Panc1 (cell line): ENCODE results near the gene RNASE9.

Experiments used
- CTCF ChIP-seq: fragments of 450-650 bp; IDR thresholded peaks from 2 replicates; pipeline ENCODE4 v1.5.1; 2017; ENCODE audit warnings: mild to moderate bottlenecking
- POLR2AphosphoS5 ChIP-seq: IDR thresholded peaks from 2 replicates; pipeline ENCODE4 v1.6.1; 2012; ENCODE audit warnings: mild to moderate bottlenecking, low read depth, low read length, moderate library complexity
- REST ChIP-seq, 2 experiments: IDR thresholded peaks; 2 replicates each; pipeline ENCODE4 v1.6.1; 2011 to 2012; ENCODE audit warnings: low read depth in 2 of 2, control low read depth in 1 of 2, low read length in 1 of 2, mild to moderate bottlenecking in 1 of 2, moderate library complexity in 1 of 2; ENCODE audit not compliant: insufficient read depth in 1 of 2
- SIN3A ChIP-seq: IDR thresholded peaks from 2 replicates; pipeline ENCODE4 v1.6.1; 2012; ENCODE audit warnings: low read depth, mild to moderate bottlenecking, low read length, moderate library complexity, borderline replicate concordance; ENCODE audit not compliant: insufficient read depth

GRCh38 chr14:20559461-20559904 lies 1.4 kb downstream of the RNASE9 start:
- no peak for TF ChIP-seq CTCF
- TF ChIP-seq POLR2AphosphoS5 = no peak
- TF ChIP-seq SIN3A = no peak
- TF ChIP-seq REST (IDR thresholded peaks at IDR 0.05; ENCODE audit: insufficient read depth in 1 of 2, low read depth in 2 of 2, low read length in 1 of 2) = no peak
